ENCODE results near the gene COPS7A.

COPS7A gene

DNA sequence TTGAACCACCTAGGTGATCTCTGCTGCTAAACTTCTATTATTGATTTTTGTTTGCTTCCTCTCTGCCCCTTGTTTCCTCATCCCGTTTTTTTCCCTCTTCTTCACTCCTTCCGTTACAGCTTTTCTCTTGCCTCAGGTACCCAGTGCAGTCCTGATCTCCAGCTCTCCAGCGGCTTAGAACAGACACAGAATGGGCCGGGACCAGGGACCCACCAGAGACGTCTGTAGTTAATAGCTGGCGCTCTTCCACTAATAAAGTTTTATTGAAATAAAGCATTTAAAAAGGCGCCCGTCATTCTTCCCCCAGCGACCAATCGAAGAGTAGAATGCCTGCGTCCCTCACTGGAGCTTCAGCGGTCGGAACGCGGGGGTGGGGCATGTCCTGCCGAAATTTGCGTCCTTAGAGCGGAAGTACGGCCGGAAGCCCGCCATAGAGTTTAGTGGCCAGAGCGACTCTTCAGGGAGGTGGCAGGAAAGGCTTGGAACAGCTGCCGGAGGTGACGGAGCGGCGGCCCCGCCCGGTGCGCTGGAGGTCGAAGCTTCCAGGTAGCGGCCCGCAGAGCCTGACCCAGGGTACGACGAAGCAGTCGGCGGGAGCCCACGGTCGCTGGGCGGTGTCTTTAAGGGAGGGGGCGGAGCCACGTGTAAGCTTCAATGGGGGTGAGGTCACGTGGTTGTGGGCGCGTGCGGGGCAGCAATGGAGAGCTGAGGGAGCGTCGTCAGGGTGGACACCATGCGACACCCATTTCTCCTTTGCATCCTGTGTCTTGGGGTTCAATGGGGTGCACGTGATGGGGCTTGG lies at the start of gene COPS7A (continued):
- TF ChIP-seq, protein P1, sequence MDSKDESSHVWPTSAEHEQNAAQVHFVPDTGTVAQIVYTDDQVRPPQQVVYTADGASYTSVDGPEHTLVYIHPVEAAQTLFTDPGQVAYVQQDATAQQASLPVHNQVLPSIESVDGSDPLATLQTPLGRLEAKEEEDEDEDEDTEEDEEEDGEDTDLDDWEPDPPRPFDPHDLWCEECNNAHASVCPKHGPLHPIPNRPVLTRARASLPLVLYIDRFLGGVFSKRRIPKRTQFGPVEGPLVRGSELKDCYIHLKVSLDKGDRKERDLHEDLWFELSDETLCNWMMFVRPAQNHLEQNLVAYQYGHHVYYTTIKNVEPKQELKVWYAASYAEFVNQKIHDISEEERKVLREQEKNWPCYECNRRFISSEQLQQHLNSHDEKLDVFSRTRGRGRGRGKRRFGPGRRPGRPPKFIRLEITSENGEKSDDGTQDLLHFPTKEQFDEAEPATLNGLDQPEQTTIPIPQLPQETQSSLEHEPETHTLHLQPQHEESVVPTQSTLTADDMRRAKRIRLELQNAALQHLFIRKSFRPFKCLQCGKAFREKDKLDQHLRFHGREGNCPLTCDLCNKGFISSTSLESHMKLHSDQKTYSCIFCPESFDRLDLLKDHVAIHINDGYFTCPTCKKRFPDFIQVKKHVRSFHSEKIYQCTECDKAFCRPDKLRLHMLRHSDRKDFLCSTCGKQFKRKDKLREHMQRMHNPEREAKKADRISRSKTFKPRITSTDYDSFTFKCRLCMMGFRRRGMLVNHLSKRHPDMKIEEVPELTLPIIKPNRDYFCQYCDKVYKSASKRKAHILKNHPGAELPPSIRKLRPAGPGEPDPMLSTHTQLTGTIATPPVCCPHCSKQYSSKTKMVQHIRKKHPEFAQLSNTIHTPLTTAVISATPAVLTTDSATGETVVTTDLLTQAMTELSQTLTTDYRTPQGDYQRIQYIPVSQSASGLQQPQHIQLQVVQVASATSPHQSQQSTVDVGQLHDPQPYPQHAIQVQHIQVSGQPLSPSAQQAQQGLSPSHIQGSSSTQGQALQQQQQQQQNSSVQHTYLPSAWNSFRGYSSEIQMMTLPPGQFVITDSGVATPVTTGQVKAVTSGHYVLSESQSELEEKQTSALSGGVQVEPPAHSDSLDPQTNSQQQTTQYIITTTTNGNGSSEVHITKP (tag by site-specific recombination; IDR thresholded peaks at IDR 0.05): peak; percentile 80
- no peak for TF ChIP-seq ZNF48 (tag by site-specific recombination; IDR thresholded peaks at IDR 0.05)
- TF ChIP-seq ZNF335 (tag by site-specific recombination; conservative IDR thresholded peaks at IDR 0.05): peak; percentile 92
- TF ChIP-seq ZNF521 (tag by site-specific recombination; IDR thresholded peaks at IDR 0.05): no peak
- TF ChIP-seq, protein P2, sequence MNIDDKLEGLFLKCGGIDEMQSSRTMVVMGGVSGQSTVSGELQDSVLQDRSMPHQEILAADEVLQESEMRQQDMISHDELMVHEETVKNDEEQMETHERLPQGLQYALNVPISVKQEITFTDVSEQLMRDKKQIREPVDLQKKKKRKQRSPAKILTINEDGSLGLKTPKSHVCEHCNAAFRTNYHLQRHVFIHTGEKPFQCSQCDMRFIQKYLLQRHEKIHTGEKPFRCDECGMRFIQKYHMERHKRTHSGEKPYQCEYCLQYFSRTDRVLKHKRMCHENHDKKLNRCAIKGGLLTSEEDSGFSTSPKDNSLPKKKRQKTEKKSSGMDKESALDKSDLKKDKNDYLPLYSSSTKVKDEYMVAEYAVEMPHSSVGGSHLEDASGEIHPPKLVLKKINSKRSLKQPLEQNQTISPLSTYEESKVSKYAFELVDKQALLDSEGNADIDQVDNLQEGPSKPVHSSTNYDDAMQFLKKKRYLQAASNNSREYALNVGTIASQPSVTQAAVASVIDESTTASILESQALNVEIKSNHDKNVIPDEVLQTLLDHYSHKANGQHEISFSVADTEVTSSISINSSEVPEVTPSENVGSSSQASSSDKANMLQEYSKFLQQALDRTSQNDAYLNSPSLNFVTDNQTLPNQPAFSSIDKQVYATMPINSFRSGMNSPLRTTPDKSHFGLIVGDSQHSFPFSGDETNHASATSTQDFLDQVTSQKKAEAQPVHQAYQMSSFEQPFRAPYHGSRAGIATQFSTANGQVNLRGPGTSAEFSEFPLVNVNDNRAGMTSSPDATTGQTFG (tag by site-specific recombination; IDR thresholded peaks at IDR 0.05; ENCODE audit: borderline replicate concordance): no peak
- TF ChIP-seq ZNF623 (tag by site-specific recombination; IDR thresholded peaks at IDR 0.05): no peak
- TF ChIP-seq, protein P3, sequence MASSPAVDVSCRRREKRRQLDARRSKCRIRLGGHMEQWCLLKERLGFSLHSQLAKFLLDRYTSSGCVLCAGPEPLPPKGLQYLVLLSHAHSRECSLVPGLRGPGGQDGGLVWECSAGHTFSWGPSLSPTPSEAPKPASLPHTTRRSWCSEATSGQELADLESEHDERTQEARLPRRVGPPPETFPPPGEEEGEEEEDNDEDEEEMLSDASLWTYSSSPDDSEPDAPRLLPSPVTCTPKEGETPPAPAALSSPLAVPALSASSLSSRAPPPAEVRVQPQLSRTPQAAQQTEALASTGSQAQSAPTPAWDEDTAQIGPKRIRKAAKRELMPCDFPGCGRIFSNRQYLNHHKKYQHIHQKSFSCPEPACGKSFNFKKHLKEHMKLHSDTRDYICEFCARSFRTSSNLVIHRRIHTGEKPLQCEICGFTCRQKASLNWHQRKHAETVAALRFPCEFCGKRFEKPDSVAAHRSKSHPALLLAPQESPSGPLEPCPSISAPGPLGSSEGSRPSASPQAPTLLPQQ (tag by site-specific recombination; IDR thresholded peaks at IDR 0.05): peak; percentile 96
- TF ChIP-seq, protein P4, sequence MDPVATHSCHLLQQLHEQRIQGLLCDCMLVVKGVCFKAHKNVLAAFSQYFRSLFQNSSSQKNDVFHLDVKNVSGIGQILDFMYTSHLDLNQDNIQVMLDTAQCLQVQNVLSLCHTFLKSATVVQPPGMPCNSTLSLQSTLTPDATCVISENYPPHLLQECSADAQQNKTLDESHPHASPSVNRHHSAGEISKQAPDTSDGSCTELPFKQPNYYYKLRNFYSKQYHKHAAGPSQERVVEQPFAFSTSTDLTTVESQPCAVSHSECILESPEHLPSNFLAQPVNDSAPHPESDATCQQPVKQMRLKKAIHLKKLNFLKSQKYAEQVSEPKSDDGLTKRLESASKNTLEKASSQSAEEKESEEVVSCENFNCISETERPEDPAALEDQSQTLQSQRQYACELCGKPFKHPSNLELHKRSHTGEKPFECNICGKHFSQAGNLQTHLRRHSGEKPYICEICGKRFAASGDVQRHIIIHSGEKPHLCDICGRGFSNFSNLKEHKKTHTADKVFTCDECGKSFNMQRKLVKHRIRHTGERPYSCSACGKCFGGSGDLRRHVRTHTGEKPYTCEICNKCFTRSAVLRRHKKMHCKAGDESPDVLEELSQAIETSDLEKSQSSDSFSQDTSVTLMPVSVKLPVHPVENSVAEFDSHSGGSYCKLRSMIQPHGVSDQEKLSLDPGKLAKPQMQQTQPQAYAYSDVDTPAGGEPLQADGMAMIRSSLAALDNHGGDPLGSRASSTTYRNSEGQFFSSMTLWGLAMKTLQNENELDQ (tag by site-specific recombination; IDR thresholded peaks at IDR 0.05; ENCODE audit: low read depth): no peak
- TF ChIP-seq ZNF510 (tag by site-specific recombination; IDR thresholded peaks at IDR 0.05; ENCODE audit: insufficient replicate concordance): no peak
- peak; percentile 96 for TF ChIP-seq GLIS1 (tag by site-specific recombination; IDR thresholded peaks at IDR 0.05)
- TF ChIP-seq, protein P5, sequence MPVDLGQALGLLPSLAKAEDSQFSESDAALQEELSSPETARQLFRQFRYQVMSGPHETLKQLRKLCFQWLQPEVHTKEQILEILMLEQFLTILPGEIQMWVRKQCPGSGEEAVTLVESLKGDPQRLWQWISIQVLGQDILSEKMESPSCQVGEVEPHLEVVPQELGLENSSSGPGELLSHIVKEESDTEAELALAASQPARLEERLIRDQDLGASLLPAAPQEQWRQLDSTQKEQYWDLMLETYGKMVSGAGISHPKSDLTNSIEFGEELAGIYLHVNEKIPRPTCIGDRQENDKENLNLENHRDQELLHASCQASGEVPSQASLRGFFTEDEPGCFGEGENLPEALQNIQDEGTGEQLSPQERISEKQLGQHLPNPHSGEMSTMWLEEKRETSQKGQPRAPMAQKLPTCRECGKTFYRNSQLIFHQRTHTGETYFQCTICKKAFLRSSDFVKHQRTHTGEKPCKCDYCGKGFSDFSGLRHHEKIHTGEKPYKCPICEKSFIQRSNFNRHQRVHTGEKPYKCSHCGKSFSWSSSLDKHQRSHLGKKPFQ (tag by site-specific recombination; IDR thresholded peaks at IDR 0.05): no peak
- TF ChIP-seq EGR2 (tag by site-specific recombination; IDR thresholded peaks at IDR 0.05; ENCODE audit: low read depth): peak; percentile 80
- TF ChIP-seq ZBTB17 (tag by site-specific recombination; IDR thresholded peaks at IDR 0.05): peak; percentile 90
- TF ChIP-seq ZBTB21 (tag by site-specific recombination; IDR thresholded peaks at IDR 0.05): peak; percentile 89
- TF ChIP-seq ZFP41 (tag by site-specific recombination; IDR thresholded peaks at IDR 0.05; ENCODE audit: borderline replicate concordance): no peak
- TF ChIP-seq ZEB2 (tag by site-specific recombination; IDR thresholded peaks at IDR 0.05): peak; percentile 95
- TF ChIP-seq ZNF658 (tag by site-specific recombination; IDR thresholded peaks at IDR 0.05): no peak
- TF ChIP-seq ZNF555 (tag by site-specific recombination; conservative IDR thresholded peaks at IDR 0.05): no peak
- TF ChIP-seq ZNF544 (tag by site-specific recombination; IDR thresholded peaks at IDR 0.05): no peak
- no peak for TF ChIP-seq ZNF624 (tag by site-specific recombination; IDR thresholded peaks at IDR 0.05)
- no peak for TF ChIP-seq ZFP3 (tag by site-specific recombination; IDR thresholded peaks at IDR 0.05; ENCODE audit: low read depth)
- peak; percentile 77 for TF ChIP-seq YY1 (tag by site-specific recombination; IDR thresholded peaks at IDR 0.05)
- TF ChIP-seq ZNF140 (tag by site-specific recombination; IDR thresholded peaks at IDR 0.05): no peak
- peak; percentile 97; the same call in 1 of the 2 replicates for TF ChIP-seq KLF7 (tag by site-specific recombination; IDR thresholded peaks at IDR 0.05; ENCODE audit: borderline replicate concordance)
- TF ChIP-seq ZNF37A (tag by site-specific recombination; IDR thresholded peaks at IDR 0.05): no peak
- TF ChIP-seq ZNF707 (tag by site-specific recombination; IDR thresholded peaks at IDR 0.05): no peak
- TF ChIP-seq ZIC2 (tag by site-specific recombination; IDR thresholded peaks at IDR 0.05): peak; percentile 74
- TF ChIP-seq KLF9 (tag by site-specific recombination; IDR thresholded peaks at IDR 0.05; ENCODE audit: low read depth): peak; percentile 90
